AG10803 (cell line): Measurements from ENCODE around the gene FCER2.

Source experiments
- DNase-seq: peaks from one replicate; pipeline ENCODE4 v3.0.0; 2010; ENCODE audit warnings: low read depth
- H3K4me3 ChIP-seq: 2 replicates; pipeline ENCODE4 v1.5.1; 2011; ENCODE audit warnings: mild to moderate bottlenecking, low read length, control low read depth
- CTCF ChIP-seq: conservative IDR thresholded peaks from 2 replicates; pipeline ENCODE4 v1.5.1; 2011; ENCODE audit warnings: mild to moderate bottlenecking, low read length, control low read depth, inconsistent platforms

The FCER2 gene

GRCh38 chr19:7658219-7658686, 43.7 kb downstream of the FCER2 start:
- TF ChIP-seq CTCF = no peak
- H3K4me3 ChIP-seq = no peak overlapping the region
- no peak for DNase-seq

GRCh38 chr19:7657131-7657751, 44.7 kb downstream of the FCER2 start:
- H3K4me3 ChIP-seq = no peak overlapping the region
- TF ChIP-seq CTCF = no peak
- DNase-seq = peak; percentile 31

GRCh38 chr19:7655581-7655980, 46.4 kb downstream of the FCER2 start:
- no peak overlapping the region for H3K4me3 ChIP-seq
- no peak for DNase-seq
- TF ChIP-seq CTCF = no peak

- DNase-seq = peak; percentile 47
- no peak overlapping the region for H3K4me3 ChIP-seq
- no peak for TF ChIP-seq CTCF
Observed at GRCh38 chr19:7654401-7654800, 47.5 kb downstream of the FCER2 start.

- peak overlapping the region; percentile 42 for H3K4me3 ChIP-seq
- peak; percentile 60 for DNase-seq
- peak; percentile 91 for TF ChIP-seq CTCF
Observed at GRCh38 chr19:7652061-7652641, 49.8 kb downstream of the FCER2 start.

- TF ChIP-seq CTCF = no peak
- H3K4me3 ChIP-seq = no peak overlapping the region
- no peak for DNase-seq
Observed at GRCh38 chr19:7650148-7650547, 51.8 kb downstream of the FCER2 start.
